Measurements from ENCODE around the gene WSCD2.

Gene WSCD2

GRCh38 chr12:108166505-108166904, 37.4 kb downstream of the WSCD2 start:
- no peak for DNase-seq

GRCh38 chr12:108167974-108168373, 38.9 kb downstream of the WSCD2 start:
- DNase-seq, result no peak

- DNase-seq, result no peak
Measured at GRCh38 chr12:108169708-108170107, 40.6 kb downstream of the WSCD2 start.

- DNase-seq, result no peak
Measured at GRCh38 chr12:108170164-108170563, 41.1 kb downstream of the WSCD2 start.

GRCh38 chr12:108172033-108172432, 42.9 kb downstream of the WSCD2 start:
- DNase-seq, result no peak

GRCh38 chr12:108173160-108173559, 44.1 kb downstream of the WSCD2 start:
- DNase-seq, result no peak

- no peak for DNase-seq
Measured at GRCh38 chr12:108173892-108174291, 44.8 kb downstream of the WSCD2 start.

- no peak for DNase-seq
Measured at GRCh38 chr12:108174641-108175040, 45.6 kb downstream of the WSCD2 start.

- DNase-seq, result no peak
Measured at GRCh38 chr12:108175310-108175709, 46.2 kb downstream of the WSCD2 start.

- no peak for DNase-seq
Measured at GRCh38 chr12:108176292-108176691, 47.2 kb downstream of the WSCD2 start.

- DNase-seq, result no peak
Measured at GRCh38 chr12:108177131-108177530, 48.0 kb downstream of the WSCD2 start.

GRCh38 chr12:108179305-108179704, 50.2 kb downstream of the WSCD2 start:
- no peak for DNase-seq

- no peak for DNase-seq
Measured at GRCh38 chr12:108180255-108181094, 51.4 kb downstream of the WSCD2 start.

- no peak for DNase-seq
Measured at GRCh38 chr12:108181095-108181454, 52.0 kb downstream of the WSCD2 start.

- DNase-seq, result no peak
Measured at GRCh38 chr12:108182096-108182495, 53.0 kb downstream of the WSCD2 start.

GRCh38 chr12:108185002-108185401, 55.9 kb downstream of the WSCD2 start:
- DNase-seq, result no peak

- DNase-seq, result no peak
Measured at GRCh38 chr12:108187831-108188230, 58.7 kb downstream of the WSCD2 start.

GRCh38 chr12:108190529-108190928, 61.4 kb downstream of the WSCD2 start:
- no peak for DNase-seq

- no peak for DNase-seq
Measured at GRCh38 chr12:108191086-108191485, 62.0 kb downstream of the WSCD2 start.

- no peak for DNase-seq
Measured at GRCh38 chr12:108191938-108192337, 62.9 kb downstream of the WSCD2 start.

- no peak for DNase-seq
Measured at GRCh38 chr12:108193493-108193892, 64.4 kb downstream of the WSCD2 start.

GRCh38 chr12:108193917-108194316, 64.8 kb downstream of the WSCD2 start:
- DNase-seq, result peak; percentile 32 to 46

- DNase-seq, result no peak
Measured at GRCh38 chr12:108194585-108194984, 65.5 kb downstream of the WSCD2 start.

GRCh38 chr12:108196319-108196718, 67.2 kb downstream of the WSCD2 start:
- no peak for DNase-seq

GRCh38 chr12:108196921-108197320, 67.8 kb downstream of the WSCD2 start:
- no peak for DNase-seq
